C4-2B (cell line): ENCODE measurements around the gene AGAP5.

Source experiments
- CTCF ChIP-seq: fragments of 450-650 bp; conservative IDR thresholded peaks from 2 replicates; pipeline ENCODE4 v1.5.1; 2017; ENCODE audit warnings: mild to moderate bottlenecking
- ZFX ChIP-seq: fragments of 450-650 bp; IDR thresholded peaks from 2 replicates; pipeline ENCODE4 v1.6.1; 2017

- TF ChIP-seq CTCF, result no peak
- no peak for TF ChIP-seq ZFX
Measured at GRCh38 chr10:73655990-73656298, 42.0 kb downstream of the AGAP5 start, which contains the start of gene SYNPO2L.
